Hepatocyte (in vitro differentiated cells): ENCODE data around the gene THBS2. TPM values are rescaled to one million over a fixed set of nuclear protein-coding genes. Genes with fewer than 3 reads are reported as not detected.

Experiments used
- DNase-seq: peaks from one replicate; pipeline ENCODE4 v3.0.0-alpha.2; 2016; ENCODE audit warnings: low spot score
- H2AFZ ChIP-seq: fragments of 200-600 bp; sonication (generic); 2 replicates; pipeline ENCODE4 v1.6.0; 2016; ENCODE audit warnings: antibody characterized with exemption, mild to moderate bottlenecking
- H3K27ac ChIP-seq: fragments of 200-600 bp; sonication (generic); 2 replicates; pipeline ENCODE4 v1.5.1; 2016; ENCODE audit warnings: mild to moderate bottlenecking
- H3K27me3 ChIP-seq: fragments of 200-600 bp; sonication (generic); 2 replicates; pipeline ENCODE4 v1.6.1; 2016
- H3K36me3 ChIP-seq: fragments of 200-600 bp; sonication (generic); replicated peaks from 2 replicates; pipeline ENCODE4 v1.5.1; 2016; ENCODE audit warnings: low read depth; ENCODE audit not compliant: insufficient read depth
- H3K4me1 ChIP-seq: fragments of 200-600 bp; sonication (generic); 2 replicates; pipeline ENCODE4 v1.5.1; 2016; ENCODE audit warnings: mild to moderate bottlenecking, moderate library complexity; ENCODE audit not compliant: insufficient read depth
- H3K4me2 ChIP-seq: fragments of 200-600 bp; sonication (generic); 2 replicates; pipeline ENCODE4 v1.6.0; 2016
- H3K4me3 ChIP-seq: fragments of 200-600 bp; sonication (generic); 2 replicates; pipeline ENCODE4 v1.5.1; 2016; ENCODE audit warnings: mild to moderate bottlenecking
- H3K79me2 ChIP-seq: fragments of 200-600 bp; sonication (generic); 2 replicates; pipeline ENCODE4 v1.6.0; 2017; ENCODE audit warnings: mild to moderate bottlenecking
- H3K9me2 ChIP-seq: fragments of 200-600 bp; sonication (generic); replicated peaks from 2 replicates; pipeline ENCODE4 v1.6.0; 2017; ENCODE audit warnings: mild to moderate bottlenecking; ENCODE audit not compliant: insufficient read depth
- H3K9me3 ChIP-seq: fragments of 200-600 bp; sonication (generic); 2 replicates; pipeline ENCODE4 v1.5.1; 2016; ENCODE audit warnings: low read depth, mild to moderate bottlenecking
- H4K20me1 ChIP-seq: fragments of 200-600 bp; sonication (generic); 2 replicates; pipeline ENCODE4 v1.6.0; 2016; ENCODE audit warnings: mild to moderate bottlenecking; ENCODE audit not compliant: insufficient read depth, poor library complexity, severe bottlenecking
- CTCF ChIP-seq: fragments of 200-600 bp; sonication (generic); IDR thresholded peaks from 2 replicates; pipeline ENCODE4 v1.5.1; 2016; ENCODE audit warnings: antibody characterized with exemption, mild to moderate bottlenecking; ENCODE audit not compliant: poor library complexity
- EZH2 ChIP-seq: fragments of 200-600 bp; sonication (generic); IDR thresholded peaks from 2 replicates; pipeline ENCODE4 v1.6.1; 2016; ENCODE audit warnings: antibody characterized with exemption, mild to moderate bottlenecking, borderline replicate concordance
- EZH2phosphoT487 ChIP-seq: fragments of 200-600 bp; sonication (generic); IDR thresholded peaks from one replicate; pipeline ENCODE4 v1.6.1; 2018; ENCODE audit warnings: antibody characterized with exemption, mild to moderate bottlenecking, low read depth, moderate library complexity; ENCODE audit not compliant: unreplicated experiment, severe bottlenecking
- WGBS: methylation state at CpG from one replicate; pipeline ENCODE4 v1.1.6; 2016; ENCODE audit warnings: low lambda C conversion rate; ENCODE audit errors: missing lambda C conversion rate; 5-methylcytosine and 5-hydroxymethylcytosine counted together
- polyA plus RNA-seq: library from polyadenylated mRNA; unstranded; fragments of >200 nt; fragmentation: Nextera tagmentation; extraction: Ambion mirVana; gene quantifications from 2 replicates; pipeline ENCODE4 v1.2.1, GENCODE V29; 2016
- total RNA-seq: library from RNA; depleted of rRNA; stranded (reverse); fragments of >200 nt; gene quantifications from 2 replicates; pipeline ENCODE4 v1.2.3, GENCODE V29; 2014

THBS2 gene
- total and polyA plus RNA-seq, 2 experiments from 2014 or later, result 3.9 to 5.5 TPM

GRCh38 chr6:169171016-169171415, 82.6 kb downstream of the THBS2 start:
- 86% methylated on average over 16 of the region's 16 CpGs for WGBS
- no peaks in the 10 kb centered on the region for H3K4me1 ChIP-seq
- H3K4me2 ChIP-seq, result no peak overlapping the region
- no peaks in the 10 kb centered on the region for H4K20me1 ChIP-seq
- no peaks in the 10 kb centered on the region for H3K27me3 ChIP-seq
- H3K9me2 ChIP-seq, result no peaks in the 10 kb centered on the region
- H3K4me3 ChIP-seq, result no peak overlapping the region
- no peak overlapping the region for H3K27ac ChIP-seq
- no peak for DNase-seq
- H3K9me3 ChIP-seq, result no peaks in the 10 kb centered on the region
- H2AFZ ChIP-seq, result no peak overlapping the region
- TF ChIP-seq EZH2 (no peak), EZH2phosphoT487 (no peak), CTCF (no peak)
- no peaks in the 10 kb centered on the region for H3K79me2 ChIP-seq
- no peaks in the 10 kb centered on the region for H3K36me3 ChIP-seq

GRCh38 chr6:169170583-169170955, 83.1 kb downstream of the THBS2 start:
- no peaks in the 10 kb centered on the region for H3K27me3 ChIP-seq
- TF ChIP-seq EZH2, result no peak
- no peak for TF ChIP-seq CTCF
- no peak for TF ChIP-seq EZH2phosphoT487

GRCh38 chr6:169169941-169170582, 83.6 kb downstream of the THBS2 start:
- no peaks in the 10 kb centered on the region for H3K27me3 ChIP-seq
- no peaks in the 10 kb centered on the region for H3K9me3 ChIP-seq
- no peaks in the 10 kb centered on the region for H3K9me2 ChIP-seq
- H2AFZ ChIP-seq, result no peak overlapping the region
- no peaks in the 10 kb centered on the region for H3K36me3 ChIP-seq
- no peak overlapping the region for H3K27ac ChIP-seq
- H3K4me3 ChIP-seq, result no peak overlapping the region
- no peak for TF ChIP-seq EZH2phosphoT487
- no peak for TF ChIP-seq EZH2
- no peak for TF ChIP-seq CTCF
- no peak overlapping the region for H3K4me2 ChIP-seq
- H3K4me1 ChIP-seq, result no peaks in the 10 kb centered on the region
- H3K79me2 ChIP-seq, result no peaks in the 10 kb centered on the region
- DNase-seq, result no peak
- 96% methylated on average over 13 of the region's 16 CpGs for WGBS
- H4K20me1 ChIP-seq, result no peaks in the 10 kb centered on the region

More at GRCh38 chr6:169170583-169170955, 83.1 kb downstream of the THBS2 start:
- H3K9me2 ChIP-seq, result no peaks in the 10 kb centered on the region
- no peaks in the 10 kb centered on the region for H3K9me3 ChIP-seq
- DNase-seq, result no peak
- H3K4me1 ChIP-seq, result no peaks in the 10 kb centered on the region
- no peaks in the 10 kb centered on the region for H3K36me3 ChIP-seq
- H4K20me1 ChIP-seq, result no peaks in the 10 kb centered on the region
- H3K4me2 ChIP-seq, result no peak overlapping the region
- no peak overlapping the region for H3K27ac ChIP-seq
- no peaks in the 10 kb centered on the region for H3K79me2 ChIP-seq
- no peak overlapping the region for H2AFZ ChIP-seq
- H3K4me3 ChIP-seq, result no peak overlapping the region
- WGBS, result 89% methylated on average over 11 of the region's 11 CpGs
